Tibial nerve (tissue), 3 donors: Measurements from ENCODE around the gene TESMIN.

Experiments
- CTCF ChIP-seq, 5 experiments: fragments of 200-600 bp in 3 of 5; fragments of 450-650 bp in 2 of 5; sonication (generic) in 3 of 5; IDR thresholded peaks; one replicate each; pipeline ENCODE4 v1.5.1; 2016 to 2019; ENCODE audit warnings: antibody characterized with exemption in 5 of 5, mild to moderate bottlenecking in 3 of 5, moderate library complexity in 2 of 5
- POLR2A ChIP-seq, 2 donors: fragments of 450-650 bp; IDR thresholded peaks; one replicate each; pipeline ENCODE4 v1.6.1; 2017; ENCODE audit warnings: antibody characterized with exemption in 2 of 2, mild to moderate bottlenecking in 2 of 2, moderate library complexity in 2 of 2

GRCh38 chr11:68751331-68751856 lies at the start of gene TESMIN:
- TF ChIP-seq CTCF (IDR thresholded peaks at IDR 0.05), result no peak
- TF ChIP-seq POLR2A (IDR thresholded peaks at IDR 0.05), result no peak
